NK-92 (cell line): ENCODE data around the gene MGAT4A.
"Not testable (repeated sequence)": the region's sequence is repeated elsewhere in the genome, so short reads cannot be mapped to it uniquely, and the experiment has no call there.

Experiments used
- DNase-seq: peaks from one replicate; lab custom pipeline; 2025; ENCODE audit not compliant: unreplicated experiment; lab: John Stamatoyannopoulos, UW

Gene MGAT4A

DNA sequence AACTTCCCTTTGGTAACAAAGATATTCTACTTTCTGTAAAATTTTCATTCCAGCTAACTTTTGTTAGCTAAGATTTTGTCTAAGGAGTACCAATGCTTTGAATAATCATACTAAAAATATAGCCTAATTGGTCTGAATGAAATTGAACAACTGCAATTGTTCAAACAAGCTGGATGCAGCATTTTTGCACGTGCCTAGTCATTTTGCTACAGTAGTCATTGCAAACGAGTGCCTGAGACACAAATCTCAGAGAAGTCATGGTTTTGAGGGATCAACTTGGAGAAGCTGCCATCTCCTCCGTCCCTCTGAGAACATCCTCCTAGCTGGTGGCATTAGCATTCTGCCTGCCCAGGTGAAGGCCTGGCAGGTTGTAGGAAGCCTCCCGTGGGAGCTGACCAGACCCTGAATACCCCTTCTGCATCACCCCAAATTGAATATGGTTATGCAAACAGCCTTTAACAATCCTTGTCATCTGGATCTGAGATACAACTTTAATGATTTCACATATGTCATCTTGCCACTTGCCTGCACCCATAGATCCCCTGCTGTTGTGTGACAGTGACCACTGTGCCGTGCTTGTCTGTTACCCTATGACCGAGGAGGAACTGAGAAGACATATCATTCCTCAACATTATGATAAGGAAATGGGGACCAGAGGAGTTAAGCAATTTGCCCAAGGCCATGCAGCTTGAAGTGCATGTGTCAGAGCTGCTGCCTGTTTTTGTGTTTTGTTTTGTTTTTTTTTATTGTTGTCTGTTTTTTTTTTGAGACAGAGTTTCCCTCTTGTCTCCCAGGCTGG lies 29.1 kb upstream of the MGAT4A start:
- DNase-seq: no peak

DNA sequence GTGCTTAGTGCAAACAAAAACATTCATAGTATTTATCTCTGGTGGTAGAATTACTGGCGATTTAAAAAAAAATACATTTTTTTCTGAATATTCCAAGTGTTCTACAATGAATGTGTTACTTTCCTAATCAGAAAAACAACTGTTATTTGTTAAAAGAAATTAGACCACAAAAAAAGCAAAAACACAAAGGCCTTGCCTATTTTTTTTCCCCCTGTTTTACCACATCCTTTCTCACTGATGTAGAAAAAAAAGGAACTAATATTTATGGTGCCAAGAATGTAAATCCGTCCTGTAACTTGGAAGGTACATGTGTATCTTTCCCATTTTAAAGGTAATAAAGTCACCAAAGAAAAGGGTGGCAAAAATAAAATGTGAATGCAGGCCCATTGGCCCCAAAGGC lies 28.4 kb upstream of the MGAT4A start:
- DNase-seq: no peak

DNA sequence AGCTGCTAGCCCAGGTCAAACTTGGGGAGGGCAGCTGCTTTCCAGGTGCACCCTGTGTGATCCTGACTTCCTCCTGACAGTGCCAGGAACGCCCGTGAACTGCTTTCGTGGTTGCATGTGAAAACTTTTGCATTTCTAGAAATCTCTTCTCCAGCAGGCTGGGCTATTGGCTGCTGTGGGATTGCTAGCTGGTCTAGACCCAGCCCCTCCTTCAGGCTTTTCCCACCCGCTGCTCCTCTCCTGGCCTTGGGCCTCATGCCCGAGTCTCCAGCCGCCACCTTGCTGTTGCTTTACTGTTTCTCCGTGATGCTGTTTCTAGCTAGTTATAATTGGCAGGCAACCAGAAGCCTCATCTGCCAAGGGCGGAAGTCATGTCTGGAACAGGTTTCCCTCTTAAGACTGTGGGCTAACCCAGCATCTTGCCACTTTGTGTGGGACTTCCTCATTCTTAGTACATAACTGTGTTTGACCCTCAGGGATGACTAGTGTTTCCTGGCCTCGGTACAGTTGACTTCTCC lies 27.0 kb upstream of the MGAT4A start:
- DNase-seq: no peak

DNA sequence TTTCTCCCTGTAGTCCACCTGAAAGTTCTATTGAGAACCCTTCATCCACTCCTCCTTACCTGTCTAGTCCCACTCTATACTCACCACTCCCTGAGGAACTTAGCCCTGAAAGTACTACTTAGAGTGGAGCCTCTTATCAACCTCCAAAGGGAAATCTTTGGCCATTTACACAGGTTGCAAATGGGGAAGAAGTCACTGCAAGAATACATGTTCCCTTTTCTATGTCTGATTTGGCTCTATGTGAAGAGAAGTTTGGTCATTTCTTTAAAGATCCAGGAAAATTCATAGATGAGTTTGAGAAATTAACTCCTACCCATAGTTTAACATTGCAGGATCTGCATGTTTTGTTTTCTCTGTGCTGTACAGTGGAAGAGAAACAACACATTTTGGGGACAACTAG lies 22.9 kb upstream of the MGAT4A start:
- no peak for DNase-seq

DNA sequence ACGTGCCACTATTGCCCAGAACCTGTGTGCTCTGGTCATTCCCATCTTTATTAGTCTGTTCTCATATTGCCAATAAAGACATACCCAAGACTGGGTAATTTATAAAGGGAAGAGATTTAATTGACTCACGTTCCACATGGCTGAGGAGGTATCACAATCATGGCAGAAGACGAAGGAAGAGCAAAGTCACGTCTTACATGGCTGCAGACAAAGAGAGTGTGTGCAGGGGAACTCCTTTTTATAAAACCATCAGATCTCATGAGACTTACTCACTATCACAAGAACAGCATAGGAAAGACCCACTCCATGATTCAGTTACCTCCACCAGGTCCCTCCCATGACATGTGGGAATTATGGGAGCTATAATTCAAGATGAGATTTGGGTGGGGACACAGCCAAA lies 21.8 kb upstream of the MGAT4A start:
- DNase-seq: not testable (repeated sequence)

DNA sequence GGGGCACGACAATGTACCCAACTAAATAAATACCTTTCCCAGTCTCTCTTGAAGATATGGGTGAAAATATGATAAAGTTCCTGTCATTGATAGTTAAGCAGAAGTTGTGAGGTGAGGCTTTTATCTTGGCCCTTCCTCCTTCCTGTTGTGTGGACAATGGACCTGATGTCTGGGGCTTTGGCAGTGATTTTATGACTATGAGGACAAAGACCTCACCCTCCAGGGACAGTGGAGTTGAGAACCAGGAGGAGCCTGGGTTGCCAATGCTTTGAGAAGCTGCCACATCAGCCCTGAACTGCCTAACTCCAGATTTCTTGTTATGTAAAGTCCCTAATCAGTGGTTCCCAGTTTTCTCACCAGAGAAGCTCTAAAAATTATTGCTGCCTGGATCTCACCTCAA lies 20.8 kb upstream of the MGAT4A start:
- no peak for DNase-seq

DNA sequence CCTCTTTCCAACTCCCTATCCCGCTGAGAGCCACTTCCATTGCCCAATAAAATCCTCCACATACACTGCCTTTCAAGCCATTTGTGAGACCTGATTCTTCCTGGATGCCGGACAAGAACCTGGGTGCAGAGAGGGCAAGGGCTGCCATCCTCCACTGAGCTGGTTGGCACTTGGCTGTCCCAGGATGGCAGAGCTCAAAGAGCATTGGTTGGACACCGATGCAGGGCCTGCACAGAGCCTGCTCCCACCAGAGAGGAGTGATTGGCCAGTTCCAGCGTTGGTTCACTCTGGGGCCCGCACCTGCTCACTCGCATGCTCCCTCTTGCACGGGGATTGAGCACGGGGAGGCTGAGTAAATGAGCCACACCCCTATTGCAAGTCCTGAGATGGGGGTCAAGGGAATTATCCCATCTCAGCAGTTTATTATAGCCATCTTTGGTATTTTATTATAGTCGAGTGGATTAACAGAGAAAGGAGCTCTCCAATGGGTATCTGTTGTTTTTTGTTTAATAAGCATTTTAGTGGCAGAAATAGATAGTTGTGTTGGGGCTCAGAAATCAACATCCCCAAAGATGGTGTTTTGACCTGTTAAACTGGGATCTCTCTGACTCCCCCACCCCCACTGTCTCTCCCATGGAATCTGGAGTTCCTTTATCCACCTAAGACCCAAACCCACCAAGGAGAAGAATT lies 19.8 kb upstream of the MGAT4A start:
- DNase-seq: no peak

DNA sequence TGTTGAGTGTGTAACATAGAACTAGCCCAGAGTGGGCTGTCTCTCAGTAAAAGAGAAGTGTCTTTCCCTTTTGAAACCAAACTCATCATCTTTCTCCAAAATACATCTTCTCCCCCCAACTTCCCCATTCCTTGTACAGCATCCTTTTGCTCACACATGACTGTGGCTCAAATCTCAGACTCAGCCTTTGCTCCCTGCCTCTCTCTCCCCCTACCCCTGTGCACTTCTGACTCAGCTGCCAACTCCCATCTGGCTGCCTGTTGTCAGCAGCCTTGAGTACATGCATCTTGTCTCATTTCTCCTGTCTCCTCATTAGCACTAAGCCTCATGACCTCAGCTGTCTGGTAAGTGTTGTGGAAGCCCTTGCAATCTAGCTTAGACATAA lies 18.1 kb upstream of the MGAT4A start:
- no peak for DNase-seq

DNA sequence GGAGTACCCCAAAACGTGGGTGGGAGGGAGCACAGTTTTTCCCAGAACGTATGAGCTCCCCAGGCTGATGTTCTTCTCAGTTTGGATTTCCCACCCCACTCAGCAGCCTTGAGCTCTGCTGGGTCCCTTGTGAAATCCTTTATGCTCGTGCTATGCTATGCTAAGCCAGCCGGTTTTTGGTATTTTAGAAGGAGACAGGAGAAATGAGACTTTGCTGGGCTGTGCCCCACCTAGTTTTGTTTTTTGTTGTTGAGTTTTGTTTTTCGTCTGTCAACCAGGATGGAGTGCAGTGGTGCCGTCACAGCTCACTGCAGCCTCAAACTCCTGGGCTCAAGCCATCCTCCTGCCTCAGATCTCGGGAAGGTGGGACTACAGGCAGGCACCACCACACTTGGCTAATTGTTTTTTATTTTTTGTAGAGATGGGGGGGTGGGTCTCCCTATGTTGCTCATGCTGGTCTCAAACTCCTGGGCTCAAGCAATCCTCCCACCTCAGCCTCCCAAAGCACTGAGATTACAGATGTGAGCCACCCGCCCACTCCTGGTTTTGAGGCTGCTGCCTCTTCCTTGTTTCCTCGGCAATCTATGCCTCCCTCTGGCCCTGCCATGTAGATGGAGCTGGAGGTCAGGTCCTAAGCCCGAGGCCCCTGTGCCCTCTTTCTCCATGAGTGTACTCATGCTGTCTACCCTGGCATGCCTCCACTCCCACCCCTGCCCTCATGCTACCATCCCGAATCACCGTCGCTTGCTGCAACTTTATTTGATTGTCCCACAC lies 17.5 kb upstream of the MGAT4A start:
- no peak for DNase-seq

DNA sequence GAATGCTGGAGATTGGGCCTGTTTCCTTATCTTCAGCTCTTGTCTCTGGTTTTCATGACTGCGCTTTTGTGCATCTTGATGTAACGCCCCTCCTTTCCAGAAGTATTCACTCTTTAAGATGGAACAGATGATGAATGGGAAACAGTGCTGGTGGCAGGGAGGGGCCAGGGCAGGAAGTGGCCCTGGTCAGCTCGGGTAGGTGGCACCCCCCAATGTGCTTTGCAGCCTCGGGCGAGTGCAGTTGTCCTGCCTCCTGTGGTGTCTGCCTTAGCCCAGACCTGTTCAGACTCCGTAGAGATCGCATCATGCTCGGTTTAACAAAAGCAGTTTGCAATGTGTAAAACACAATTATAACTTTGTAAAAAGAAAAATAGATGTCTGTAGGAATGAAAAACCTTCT lies 17.0 kb upstream of the MGAT4A start:
- DNase-seq: no peak

DNA sequence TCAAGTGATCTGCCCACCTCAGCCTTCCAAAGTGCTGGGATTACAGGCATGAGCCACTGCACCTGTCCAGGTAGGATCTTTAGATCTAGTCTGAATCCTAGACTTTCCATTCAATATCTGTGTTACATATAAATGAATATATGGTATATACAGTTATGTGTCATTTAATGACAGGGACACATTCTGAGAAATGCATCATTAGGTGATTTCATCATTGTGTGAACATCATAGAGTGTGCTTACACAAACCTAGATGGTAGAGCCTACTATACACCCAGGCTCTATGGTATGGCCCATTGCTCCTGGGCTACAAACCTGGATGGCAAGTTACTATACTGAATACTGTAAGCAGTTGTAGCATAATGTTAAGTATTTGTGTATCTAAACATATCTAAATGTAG lies 15.5 kb upstream of the MGAT4A start:
- no peak for DNase-seq

DNA sequence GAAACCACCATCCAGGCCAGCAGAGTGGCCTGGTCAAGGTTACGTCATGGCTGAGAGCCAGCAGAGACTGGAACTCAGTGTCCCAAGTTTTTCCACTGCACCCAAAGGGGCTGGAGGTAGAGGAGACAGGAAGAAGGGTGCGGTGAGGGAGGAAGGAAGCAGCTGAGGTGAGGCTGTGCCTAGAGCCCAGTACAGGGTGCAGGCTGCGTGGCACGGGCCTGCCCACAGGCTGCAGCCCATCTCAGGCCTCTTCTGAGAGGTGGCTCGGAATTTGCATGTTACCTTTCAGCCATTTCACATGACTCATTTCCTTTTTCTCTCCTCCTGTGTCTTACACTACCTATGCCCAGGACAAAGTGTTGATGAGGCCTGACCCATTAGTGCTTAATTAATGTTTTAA lies 13.7 kb upstream of the MGAT4A start:
- DNase-seq: no peak

DNA sequence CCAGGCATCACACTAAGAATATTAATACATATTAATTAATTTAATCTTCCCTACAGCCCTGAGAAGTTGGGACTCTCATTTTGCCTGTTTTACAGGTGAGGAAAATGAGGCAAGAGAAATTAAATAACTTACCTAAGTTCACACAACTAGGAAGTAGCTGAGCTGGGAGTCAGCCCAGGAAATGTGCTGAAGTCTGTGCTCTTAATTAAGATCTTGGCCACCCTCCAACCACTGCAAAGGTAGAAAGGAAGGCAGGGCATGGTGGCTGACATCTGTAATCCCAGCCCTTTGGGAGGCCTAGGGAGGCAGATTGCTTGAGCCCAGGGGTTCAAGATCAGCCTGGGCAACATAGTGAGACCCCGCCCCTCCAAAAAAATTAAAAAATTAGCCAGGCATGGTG lies 12.9 kb upstream of the MGAT4A start:
- no peak for DNase-seq

DNA sequence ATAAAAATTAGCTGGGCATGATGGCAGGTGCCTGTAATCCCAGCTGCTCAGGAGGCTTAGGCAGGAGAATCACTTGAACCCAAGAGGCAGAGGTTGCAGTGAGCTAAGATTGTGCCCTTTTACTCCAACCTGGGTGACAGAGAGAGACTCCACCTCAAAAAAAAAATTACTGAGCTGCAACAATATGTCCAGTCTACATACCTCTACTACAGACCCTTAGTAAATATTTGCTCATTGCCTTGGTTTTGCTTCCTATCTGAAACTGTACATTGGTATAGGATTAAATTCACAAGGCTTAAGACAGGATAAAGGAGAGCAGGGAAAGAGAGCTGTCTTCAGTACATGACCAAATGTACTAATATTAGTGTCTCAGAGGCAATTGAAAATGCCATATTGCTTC lies 8.1 kb upstream of the MGAT4A start:
- no peak for DNase-seq

DNA sequence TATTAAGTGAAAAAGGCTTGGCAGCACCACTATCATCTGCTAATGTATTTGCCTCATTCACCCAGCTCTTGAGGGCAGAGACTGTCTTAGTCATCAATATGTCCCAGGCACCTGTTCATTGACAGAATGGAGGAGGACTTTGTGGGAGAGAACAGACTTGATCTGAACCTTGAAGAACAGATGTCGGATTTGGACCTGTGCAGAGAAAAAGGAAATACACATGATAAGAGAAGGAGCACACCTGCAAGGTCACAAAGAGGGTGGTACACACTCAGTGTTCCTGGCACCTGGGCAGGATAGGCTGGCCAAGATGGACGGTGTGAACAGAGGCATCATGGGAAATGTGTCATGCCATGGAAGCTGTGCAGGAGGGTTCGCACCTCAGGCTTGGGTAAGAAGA lies 7.4 kb upstream of the MGAT4A start:
- no peak for DNase-seq

DNA sequence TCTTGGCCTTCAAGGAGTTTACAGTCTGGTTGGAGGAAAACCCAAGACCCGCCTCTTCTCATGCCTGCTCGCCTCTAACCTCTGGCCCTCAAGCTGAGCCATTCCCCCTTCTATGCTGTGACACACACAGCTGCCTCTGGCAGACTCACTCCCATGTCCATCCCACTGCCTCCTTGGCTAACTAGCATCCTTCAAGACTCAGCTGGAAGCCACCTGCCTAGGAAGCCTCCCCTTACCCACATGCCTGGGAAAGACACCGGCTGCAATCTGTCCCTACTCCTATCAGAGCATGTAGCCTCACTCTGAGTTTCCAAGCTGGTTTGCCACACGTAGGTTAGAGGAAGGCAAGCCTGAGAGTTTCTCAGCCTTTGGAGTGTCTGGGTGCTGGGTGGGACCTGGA lies 6.9 kb upstream of the MGAT4A start:
- DNase-seq: no peak

DNA sequence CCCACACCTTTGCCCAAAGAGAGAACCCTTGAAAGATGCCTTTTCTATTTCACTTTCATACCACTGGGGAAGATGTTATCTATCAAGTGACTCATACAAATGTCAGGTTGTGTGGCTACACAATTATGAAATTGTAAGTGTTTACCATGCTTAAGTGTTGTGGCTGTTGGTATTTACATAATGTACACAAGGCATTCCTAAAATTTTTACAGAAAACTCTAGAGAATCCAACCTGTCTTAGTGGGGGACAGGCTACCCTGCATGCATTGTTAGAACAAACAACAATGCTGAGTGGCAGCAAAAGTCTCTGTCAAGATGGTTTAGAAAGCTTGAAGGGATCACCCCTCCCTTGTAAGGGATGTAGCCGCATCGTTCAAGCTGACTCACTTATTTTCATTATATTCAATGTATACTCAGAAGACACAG lies 5.5 kb upstream of the MGAT4A start:
- no peak for DNase-seq

DNA sequence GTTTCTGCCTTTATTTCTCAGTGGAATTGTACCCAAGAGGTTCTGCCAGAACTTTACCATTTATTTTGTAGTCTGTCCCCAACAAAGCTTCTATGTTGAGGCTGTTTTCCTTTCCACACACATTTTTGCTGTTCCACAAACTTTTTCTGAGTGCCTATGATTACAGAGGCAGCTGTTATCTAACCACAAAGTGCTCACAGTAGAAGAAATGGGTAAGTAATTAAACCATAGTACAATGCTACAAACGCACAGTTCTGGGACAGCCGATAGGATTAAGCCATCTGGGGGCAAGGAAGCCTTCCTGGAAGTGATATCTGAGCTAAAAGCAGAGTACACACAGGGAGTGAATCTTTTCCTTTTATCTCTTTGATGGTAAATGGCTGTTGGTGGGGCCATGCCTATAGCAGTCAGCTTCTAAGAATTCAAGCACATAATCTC lies 3.9 kb upstream of the MGAT4A start:
- DNase-seq: no peak

DNA sequence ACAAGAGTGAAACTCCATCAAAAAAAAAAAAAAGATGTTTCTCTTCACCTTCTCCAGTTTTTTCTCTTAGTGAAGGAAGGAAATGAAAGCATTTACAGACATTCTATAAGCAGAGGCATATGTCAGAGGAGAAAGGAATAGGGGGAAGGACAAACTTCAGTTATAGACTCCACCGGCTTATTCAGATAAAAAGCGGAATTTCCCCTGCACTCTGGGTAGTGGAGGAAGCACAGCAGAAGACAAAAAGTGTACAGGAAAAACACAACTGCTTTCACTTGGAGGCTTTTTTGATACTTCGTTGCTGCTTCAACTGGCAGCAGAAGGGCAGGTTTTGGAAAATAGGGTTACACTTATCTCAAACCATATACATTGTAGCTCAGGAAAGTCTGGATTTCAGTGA lies 3.2 kb upstream of the MGAT4A start:
- DNase-seq: no peak

DNA sequence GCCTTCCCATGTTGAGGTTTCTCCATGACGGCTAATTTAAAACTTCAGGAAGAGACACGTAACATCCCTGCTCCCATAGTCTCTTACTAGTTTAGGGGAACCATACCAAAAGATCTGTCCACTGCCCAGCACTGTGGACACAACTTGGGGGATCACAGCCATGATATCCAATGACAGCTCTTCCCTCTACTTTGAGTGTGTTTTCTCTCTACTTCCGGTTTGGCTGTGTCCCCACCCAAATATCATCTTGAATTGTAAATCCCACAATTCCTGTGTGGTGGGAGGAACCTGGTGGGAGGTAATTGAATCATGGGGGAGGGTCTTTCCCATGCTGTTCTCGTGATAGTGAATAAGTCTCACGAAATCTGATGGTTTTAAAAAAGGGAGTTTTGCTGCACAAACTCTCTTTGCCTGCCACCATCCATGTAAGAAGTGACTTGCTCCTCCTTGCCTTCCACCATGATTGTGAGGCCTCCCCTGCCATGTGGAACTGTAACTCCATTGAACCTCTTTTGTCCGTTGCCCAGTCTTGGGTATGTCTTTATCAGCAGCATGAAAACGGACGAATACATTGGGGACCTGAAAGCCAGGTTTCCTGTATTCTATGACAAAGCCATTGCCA lies 1.6 kb upstream of the MGAT4A start:
- no peak for DNase-seq

DNA sequence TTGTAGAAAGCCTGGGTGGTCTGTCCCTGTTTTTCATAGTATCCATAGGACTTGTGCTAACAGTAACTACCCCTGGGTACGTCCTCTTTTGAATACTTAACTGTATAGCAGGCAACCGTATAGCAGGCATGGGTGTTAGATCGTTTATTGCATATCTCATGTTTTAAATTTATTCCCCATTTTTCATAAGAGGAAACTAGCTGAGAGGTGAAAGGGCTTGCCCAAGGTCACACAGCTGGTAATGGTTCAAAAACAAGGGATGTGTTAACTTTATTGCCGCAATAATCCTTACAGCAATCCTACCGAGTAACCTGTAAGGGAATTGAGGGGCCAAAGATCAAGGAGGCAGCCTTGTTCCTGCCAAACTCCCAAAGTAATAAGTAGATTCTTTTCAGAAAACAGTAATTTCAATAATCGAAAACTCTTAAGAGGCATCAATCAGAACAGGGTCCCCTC lies 990 bp upstream of the MGAT4A start:
- no peak for DNase-seq
